ENCODE results near the gene DET1.
"Not testable (repeated sequence)": the region's sequence is repeated elsewhere in the genome, so short reads cannot be mapped to it uniquely, and the experiment has no call there.

GRCh38 chr15:88473661-88474293 lies 72.7 kb downstream of the DET1 start:
- TF ChIP-seq CTCF (IDR thresholded peaks at IDR 0.05; ENCODE audit: poor library complexity, severe bottlenecking); EP300 (conservative IDR thresholded peaks at IDR 0.05; ENCODE audit: poor library complexity, severe bottlenecking); POLR2AphosphoS5 (IDR thresholded peaks at IDR 0.05): not testable (repeated sequence)

Measured in neural cell (in vitro differentiated cells).